HG03460 (cell line): ENCODE data around the gene EVA1C.
"Not testable (repeated sequence)": the region's sequence is repeated elsewhere in the genome, so short reads cannot be mapped to it uniquely, and the experiment has no call there.

Experiments used
- ATAC-seq: cut with Tn5 transposase; IDR thresholded peaks from one replicate; pipeline ENCODE4 v1.9.1; 2021; ENCODE audit not compliant: unreplicated experiment

EVA1C gene

GRCh38 chr21:32423320-32424190 is 11.0 kb downstream of the EVA1C start:
- ATAC-seq, result no peak

GRCh38 chr21:32424191-32424535 is 11.7 kb downstream of the EVA1C start:
- ATAC-seq, result no peak

- no peak for ATAC-seq
These were observed 12.2 kb downstream of the EVA1C start for GRCh38 chr21:32424674-32425073.

GRCh38 chr21:32425628-32426027 is 13.1 kb downstream of the EVA1C start:
- no peak for ATAC-seq

- ATAC-seq, result no peak
These were observed 13.6 kb downstream of the EVA1C start for GRCh38 chr21:32426066-32426465.

- ATAC-seq, result no peak
These were observed 14.1 kb downstream of the EVA1C start for GRCh38 chr21:32426592-32427051.

- ATAC-seq, result no peak
These were observed 15.6 kb downstream of the EVA1C start for GRCh38 chr21:32427958-32428623.

- ATAC-seq, result not testable (repeated sequence)
These were observed 20.6 kb downstream of the EVA1C start for GRCh38 chr21:32432982-32433660.

GRCh38 chr21:32437729-32438128 is 25.2 kb downstream of the EVA1C start:
- ATAC-seq, result no peak

GRCh38 chr21:32442566-32443318 is 30.2 kb downstream of the EVA1C start:
- ATAC-seq, result no peak

- no peak for ATAC-seq
These were observed 32.6 kb downstream of the EVA1C start for GRCh38 chr21:32445101-32445500.

GRCh38 chr21:32446440-32446839 is 33.9 kb downstream of the EVA1C start:
- ATAC-seq, result not testable (repeated sequence)

GRCh38 chr21:32447224-32447623 is 34.7 kb downstream of the EVA1C start:
- ATAC-seq, result no peak

GRCh38 chr21:32448803-32449594 is 36.5 kb downstream of the EVA1C start:
- no peak for ATAC-seq

- ATAC-seq, result not testable (repeated sequence)
These were observed 38.6 kb downstream of the EVA1C start for GRCh38 chr21:32450881-32451701.

- ATAC-seq, result not testable (repeated sequence)
These were observed 39.7 kb downstream of the EVA1C start for GRCh38 chr21:32452191-32452590.

- ATAC-seq, result no peak
These were observed 40.1 kb downstream of the EVA1C start for GRCh38 chr21:32452641-32453040.

- ATAC-seq, result no peak
These were observed 43.0 kb downstream of the EVA1C start for GRCh38 chr21:32455548-32455947.

GRCh38 chr21:32456497-32456918 is 44.0 kb downstream of the EVA1C start:
- no peak for ATAC-seq
